Measurements from ENCODE around the gene SIGLEC14.
A peak's percentile ranks its signal among the peaks of the same experiment; 100 is the strongest.
"Not testable (repeated sequence)": the region's sequence is repeated elsewhere in the genome, so short reads cannot be mapped to it uniquely, and the experiment has no call there.

SIGLEC14 gene, protein sequence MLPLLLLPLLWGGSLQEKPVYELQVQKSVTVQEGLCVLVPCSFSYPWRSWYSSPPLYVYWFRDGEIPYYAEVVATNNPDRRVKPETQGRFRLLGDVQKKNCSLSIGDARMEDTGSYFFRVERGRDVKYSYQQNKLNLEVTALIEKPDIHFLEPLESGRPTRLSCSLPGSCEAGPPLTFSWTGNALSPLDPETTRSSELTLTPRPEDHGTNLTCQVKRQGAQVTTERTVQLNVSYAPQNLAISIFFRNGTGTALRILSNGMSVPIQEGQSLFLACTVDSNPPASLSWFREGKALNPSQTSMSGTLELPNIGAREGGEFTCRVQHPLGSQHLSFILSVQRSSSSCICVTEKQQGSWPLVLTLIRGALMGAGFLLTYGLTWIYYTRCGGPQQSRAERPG

DNA sequence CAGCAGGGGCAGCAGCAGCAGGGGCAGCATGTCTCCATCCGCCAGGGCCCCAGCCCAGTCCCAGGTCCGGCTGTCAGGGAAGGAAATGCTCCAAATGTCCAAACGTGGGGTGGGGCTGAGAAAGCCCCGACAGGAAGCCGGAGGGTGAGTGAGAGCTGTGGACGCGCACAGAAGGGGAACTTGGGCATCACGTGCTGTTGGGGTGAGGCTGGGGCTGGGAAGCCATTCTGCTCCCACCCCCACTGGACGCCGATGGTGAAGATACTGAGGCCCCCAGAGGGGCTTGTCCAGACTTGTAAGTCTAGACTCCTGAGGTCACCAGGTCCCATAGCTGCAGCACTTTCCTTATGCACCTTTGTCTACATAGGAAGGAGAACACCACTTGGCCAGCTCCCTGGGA lies at the start of gene SIGLEC14:
Gene SIGLEC14, minus strand, starts transcription at position 96 of the 400 bp plus-strand sequence. Its CDS starts 66 bp downstream, at position 30.
- DNase-seq (ENCODE audit: low read depth in 1 of 2, low spot score in 1 of 2); in situ Hi-C loops (cut with HindIII; ENCODE audit: low pct_unique_long_range_greater_than_20kb, low sequenced_read_pairs): not testable (repeated sequence)

DNA sequence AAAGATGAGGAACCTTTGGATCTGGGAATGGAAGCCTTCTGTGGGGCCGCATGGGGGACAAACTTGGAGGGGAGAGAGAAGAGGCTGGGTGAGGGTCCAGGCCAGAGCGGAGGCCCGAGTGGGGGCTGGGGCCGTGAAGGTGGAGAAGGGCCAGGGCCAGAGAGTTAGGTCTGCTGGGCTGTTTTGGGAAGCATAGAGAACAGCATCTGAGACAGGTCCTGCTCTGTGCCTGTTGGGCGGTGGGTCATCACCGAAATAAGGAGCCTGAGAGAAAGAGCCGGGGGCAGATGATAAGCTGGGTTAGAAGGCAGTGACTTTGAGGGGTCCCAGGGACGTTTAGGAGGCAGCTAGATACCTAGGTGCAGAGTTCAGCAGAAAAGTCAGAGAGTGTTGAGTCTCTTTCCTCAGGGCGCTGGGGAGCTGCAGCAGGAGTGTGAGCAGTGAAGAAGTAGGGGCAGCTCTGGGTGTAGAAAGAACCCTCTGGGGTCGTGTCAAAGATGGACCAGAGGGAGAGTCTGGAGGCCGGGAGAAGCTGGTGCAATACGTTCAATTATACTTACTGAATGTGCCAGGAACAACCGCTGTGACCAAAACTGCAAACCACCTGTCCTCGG lies 49.2 kb upstream of the SIGLEC14 start:
- in situ Hi-C loops (cut with HindIII; ENCODE audit: low pct_unique_long_range_greater_than_20kb, low sequenced_read_pairs): no loop called here
- DNase-seq (ENCODE audit: low read depth in 1 of 2, low spot score in 1 of 2): no peak
- no peak for TF ChIP-seq JUND (IDR thresholded peaks at IDR 0.05; ENCODE audit: low read depth)

DNA sequence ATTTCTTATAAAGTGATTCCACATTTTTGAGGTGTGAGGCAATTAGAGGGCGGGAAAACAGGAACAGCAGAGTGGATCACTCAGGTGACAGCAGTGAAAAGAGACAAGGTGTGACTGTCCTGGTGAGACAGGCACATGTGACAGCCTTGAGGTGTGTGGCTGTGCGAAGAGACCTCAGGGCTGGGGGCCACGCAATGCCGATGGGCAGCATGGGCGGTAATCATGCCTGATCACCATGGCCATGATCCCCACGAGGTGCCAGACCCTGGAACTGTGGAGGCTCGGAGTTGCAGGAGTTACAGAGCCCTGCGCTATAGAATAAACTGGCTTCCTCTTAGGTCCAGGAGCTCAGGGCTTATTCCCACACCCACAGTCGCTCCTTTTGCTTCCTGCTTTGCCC lies 48.5 kb upstream of the SIGLEC14 start:
- no peak for TF ChIP-seq JUND (IDR thresholded peaks at IDR 0.05; ENCODE audit: low read depth)
- no peak for DNase-seq (ENCODE audit: low read depth in 1 of 2, low spot score in 1 of 2)
- in situ Hi-C loops (cut with HindIII; ENCODE audit: low pct_unique_long_range_greater_than_20kb, low sequenced_read_pairs): no loop called here

DNA sequence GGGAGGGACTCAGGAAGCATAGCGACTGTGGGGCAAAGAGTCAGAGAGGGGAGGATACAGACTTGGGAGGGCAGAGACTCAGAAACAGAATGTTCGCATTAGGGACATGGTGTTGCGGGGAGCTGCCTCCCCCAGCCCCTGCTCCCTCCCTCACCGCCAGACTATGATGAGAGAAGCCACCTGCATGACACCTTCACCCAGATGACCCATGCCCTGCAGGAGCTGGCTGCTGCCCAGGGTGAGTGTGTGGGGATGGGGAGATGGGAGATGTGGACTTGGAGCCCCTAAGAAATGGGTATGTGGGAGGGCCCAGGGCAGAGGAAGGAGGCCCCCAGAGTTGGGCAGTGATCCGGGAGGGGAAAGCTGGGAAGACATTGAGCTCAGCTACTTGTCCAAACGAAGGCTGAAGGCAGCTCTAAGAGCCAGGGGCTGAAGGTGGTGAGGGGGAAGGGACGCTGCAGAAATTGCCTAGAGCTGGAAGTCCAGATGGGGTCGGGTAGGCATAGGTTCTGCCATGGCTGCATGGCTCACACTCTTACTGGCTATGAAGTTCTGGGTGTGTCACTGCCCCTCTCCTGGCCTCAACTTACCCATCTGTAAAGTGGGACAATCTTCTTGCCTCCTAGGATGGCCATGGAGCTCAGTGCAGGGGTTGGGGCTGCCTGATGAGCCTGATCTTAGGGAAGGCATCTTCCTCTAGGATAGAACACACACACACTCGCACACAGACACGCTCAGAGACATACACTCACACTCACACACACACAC lies 47.9 kb upstream of the SIGLEC14 start:
- TF ChIP-seq JUND (IDR thresholded peaks at IDR 0.05; ENCODE audit: low read depth): no peak
- in situ Hi-C loops (cut with HindIII; ENCODE audit: low pct_unique_long_range_greater_than_20kb, low sequenced_read_pairs): no loop called here
- DNase-seq (ENCODE audit: low read depth in 1 of 2, low spot score in 1 of 2): no peak

DNA sequence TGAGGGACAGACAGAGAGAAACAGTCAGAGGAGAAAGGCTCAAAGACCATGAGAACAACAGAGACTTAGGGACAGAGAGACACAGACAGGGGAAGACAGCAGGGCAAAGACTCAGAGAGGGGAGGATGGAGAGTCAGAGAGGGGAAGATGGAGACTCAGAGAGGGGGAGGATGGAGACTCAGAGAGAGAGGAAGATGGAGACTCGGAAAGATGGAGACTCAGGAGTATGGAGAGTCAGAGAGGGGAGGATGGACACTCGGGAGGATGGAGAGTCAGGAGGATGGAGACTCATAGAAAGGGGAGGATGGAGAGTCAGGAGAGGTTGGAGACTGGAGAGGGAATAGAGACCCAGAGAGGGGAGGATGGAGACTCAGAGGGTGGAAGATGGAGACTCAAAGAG lies 47.2 kb upstream of the SIGLEC14 start:
- in situ Hi-C loops (cut with HindIII; ENCODE audit: low pct_unique_long_range_greater_than_20kb, low sequenced_read_pairs): no loop called here
- no peak for DNase-seq (ENCODE audit: low read depth in 1 of 2, low spot score in 1 of 2)
- TF ChIP-seq JUND (IDR thresholded peaks at IDR 0.05; ENCODE audit: low read depth): no peak

DNA sequence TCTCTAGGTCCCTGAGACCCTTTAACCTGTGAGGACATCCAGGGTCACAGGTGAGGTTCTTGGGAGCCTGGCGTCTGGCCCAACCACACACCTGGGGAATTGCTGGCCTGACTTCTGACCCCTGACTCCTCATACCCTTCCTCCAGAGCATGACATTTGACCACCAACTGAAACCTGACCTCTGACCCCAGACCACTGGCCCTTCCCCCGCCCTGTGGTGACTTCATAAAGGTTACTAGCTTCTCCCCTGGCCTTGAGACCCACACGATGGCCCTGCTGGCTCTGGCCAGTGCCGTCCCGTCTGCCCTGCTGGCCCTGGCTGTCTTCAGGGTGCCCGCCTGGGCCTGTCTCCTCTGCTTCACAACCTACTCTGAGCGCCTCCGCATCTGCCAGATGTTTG lies 46.6 kb upstream of the SIGLEC14 start, which contains the start of gene SPACA6:
Gene SPACA6, plus strand, starts transcription at position 71 of the 400 bp plus-strand sequence. Its CDS starts 197 bp downstream, at position 268.
- no peak for DNase-seq (ENCODE audit: low read depth in 1 of 2, low spot score in 1 of 2)
- in situ Hi-C loops (cut with HindIII; ENCODE audit: low pct_unique_long_range_greater_than_20kb, low sequenced_read_pairs): no loop called here
- TF ChIP-seq JUND (IDR thresholded peaks at IDR 0.05; ENCODE audit: low read depth): no peak

DNA sequence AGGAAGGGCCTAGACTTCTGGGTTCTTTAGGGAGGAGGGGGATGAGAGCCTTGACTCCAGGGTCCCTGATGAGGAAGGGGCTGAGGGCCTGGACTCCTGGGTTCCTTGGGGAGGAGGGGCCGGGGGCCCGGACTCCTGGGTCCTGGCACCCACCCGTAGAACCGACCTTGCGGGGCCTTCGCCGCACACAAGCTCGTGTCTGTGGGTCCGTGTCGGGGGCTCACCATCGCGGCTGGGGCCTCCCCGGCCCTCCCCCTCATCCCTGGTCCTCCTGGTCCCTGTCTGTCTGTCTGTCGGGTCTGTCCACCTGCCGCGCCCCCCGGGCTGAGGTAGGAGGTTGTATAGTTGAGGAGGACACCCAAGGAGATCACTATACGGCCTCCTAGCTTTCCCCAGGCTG lies 45.8 kb upstream of the SIGLEC14 start:
- in situ Hi-C loops (cut with HindIII; ENCODE audit: low pct_unique_long_range_greater_than_20kb, low sequenced_read_pairs): no loop called here
- TF ChIP-seq JUND (IDR thresholded peaks at IDR 0.05; ENCODE audit: low read depth): no peak
- DNase-seq (ENCODE audit: low read depth in 1 of 2, low spot score in 1 of 2): no peak

DNA sequence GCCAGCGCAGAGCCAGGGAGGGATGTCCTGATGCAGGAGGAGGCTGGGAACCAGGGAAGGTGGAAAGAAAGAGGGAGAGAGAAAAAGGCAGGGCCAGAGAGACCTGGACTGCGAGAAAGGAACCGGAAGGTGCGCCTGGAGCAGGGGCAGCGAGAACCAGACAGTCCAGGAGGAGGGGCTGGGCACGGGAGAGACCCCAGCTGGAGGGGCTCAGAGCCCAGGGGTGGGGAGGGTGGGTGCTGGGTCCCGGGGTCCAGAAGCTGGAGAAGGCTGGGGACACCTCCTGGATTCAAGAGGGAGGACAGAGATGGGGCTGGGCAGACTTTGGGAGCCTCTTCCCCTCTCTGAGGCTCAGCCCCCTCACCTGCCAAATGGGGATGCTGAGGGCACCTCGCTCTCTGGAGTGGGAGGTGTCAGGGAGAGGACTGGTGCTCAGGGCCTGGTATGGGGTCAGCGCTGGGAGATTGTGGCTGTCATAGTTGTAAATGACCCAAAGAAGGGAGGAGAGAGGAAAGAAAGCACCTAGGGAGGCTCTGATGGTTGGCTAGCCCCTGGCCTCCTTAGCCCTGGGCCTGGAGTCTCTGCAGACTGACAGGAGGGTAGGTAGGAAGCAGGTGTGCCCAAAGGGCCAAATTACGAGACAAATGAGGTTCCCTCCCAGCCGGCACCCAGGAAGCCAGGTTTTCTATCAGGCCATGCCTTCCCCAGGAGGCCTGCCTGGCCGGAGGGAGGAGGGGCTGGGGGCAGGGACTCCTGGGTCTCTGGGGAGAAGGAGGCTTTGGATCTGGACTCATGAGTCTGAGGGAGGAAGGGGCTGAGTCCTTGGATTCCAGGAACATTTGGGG lies 45.2 kb upstream of the SIGLEC14 start:
- no peak for DNase-seq (ENCODE audit: low read depth in 1 of 2, low spot score in 1 of 2)
- in situ Hi-C loops (cut with HindIII; ENCODE audit: low pct_unique_long_range_greater_than_20kb, low sequenced_read_pairs): no loop called here
- no peak for TF ChIP-seq JUND (IDR thresholded peaks at IDR 0.05; ENCODE audit: low read depth)

DNA sequence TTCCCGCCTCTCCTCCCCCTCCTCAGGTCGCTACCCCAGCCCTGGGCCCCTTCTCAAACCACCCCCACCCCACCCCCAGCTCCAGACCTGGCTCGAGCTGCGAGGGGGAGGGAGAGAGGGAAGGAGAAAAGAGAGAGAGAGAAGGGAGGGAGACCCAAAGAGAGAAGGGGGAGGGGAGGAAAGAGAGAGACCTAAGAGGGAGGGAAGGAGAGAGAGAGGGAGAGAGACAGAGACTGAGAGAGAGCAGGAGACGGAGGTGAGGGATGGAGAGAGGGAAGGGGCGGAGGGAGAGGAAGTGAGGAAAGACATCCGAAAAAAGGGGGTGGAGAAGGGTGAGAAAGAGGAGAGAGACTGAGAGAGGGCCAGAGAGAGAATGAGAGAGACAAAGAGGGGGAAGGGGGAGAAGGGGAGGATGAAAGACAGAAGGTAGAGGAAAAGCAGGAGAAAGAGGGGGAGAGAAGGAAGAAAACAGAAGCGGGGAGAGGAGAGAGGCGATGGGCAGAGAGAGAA lies 44.5 kb upstream of the SIGLEC14 start:
- in situ Hi-C loops (cut with HindIII; ENCODE audit: low pct_unique_long_range_greater_than_20kb, low sequenced_read_pairs): no loop called here
- DNase-seq (ENCODE audit: low read depth in 1 of 2, low spot score in 1 of 2): peak in 1 of 2 experiments; percentile 60
- TF ChIP-seq JUND (IDR thresholded peaks at IDR 0.05; ENCODE audit: low read depth): no peak

DNA sequence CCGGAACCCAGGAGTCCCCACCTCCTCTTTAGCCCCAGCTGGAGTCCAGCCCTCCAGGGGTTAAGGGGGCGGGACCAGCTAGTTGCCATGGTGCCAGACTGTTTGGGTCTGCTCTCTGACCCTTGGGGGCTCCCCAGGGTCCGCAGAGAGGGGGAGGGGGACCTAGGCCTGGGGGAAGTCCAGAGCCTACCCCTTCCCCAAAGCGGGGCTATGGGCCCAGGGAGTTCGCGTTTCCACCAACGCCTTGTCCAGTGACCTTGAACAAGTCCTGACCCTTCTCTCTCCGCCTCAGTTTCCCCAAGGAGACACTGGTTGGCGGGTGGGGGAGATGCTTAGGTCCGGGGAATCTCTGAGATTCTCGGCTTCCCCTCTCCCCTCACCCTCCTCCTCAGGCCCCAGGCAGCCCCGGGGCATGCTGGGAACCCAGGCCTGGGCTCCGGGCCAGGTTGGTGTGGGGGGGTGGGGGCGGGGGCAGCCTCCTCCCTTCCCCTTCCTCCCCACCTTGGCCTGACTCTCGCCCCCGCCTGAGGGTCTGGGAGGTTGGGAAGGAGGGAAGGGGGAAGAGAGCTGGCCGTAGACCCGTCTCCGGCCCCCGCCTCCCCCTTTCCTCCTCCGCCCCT lies 43.9 kb upstream of the SIGLEC14 start:
- peak in 1 of 2 experiments; percentile 81 for DNase-seq (ENCODE audit: low read depth in 1 of 2, low spot score in 1 of 2)
- no peak for TF ChIP-seq JUND (IDR thresholded peaks at IDR 0.05; ENCODE audit: low read depth)
- in situ Hi-C loops (cut with HindIII; ENCODE audit: low pct_unique_long_range_greater_than_20kb, low sequenced_read_pairs): no loop called here

DNA sequence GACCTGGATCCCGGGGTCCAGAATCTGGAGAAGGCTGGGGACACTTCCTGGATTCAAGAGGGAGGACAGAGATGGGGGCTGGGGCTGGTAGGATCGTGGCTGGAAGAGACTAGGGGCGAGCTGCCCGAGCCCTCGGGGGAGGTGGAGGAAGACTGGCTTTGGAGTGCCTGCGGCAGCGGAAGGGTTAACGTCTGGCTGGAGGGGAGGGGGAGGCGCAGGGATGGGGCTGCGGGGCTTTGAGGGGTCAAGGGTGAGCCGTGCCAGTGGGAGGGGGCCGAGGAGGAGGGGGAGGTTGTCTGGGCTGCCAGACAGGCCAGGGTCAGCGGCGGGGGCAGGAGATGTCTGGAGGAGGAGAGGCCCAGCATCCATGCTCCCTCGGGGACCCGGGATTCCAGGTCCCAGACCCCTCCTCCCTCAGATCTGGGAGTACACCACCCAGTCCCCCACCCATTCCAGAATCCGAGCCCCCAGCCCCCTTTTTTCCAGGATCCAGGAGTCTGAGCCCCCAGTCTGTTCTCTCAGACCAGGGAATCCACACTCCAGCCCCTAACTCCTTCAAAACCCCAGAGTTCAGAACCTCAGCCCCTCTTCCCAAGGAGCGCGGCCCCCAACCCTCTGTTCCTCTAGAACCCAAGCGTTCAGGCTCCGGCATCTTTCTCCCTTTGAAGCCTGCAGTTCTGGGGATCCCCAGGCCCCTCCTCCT lies 43.3 kb upstream of the SIGLEC14 start:
- TF ChIP-seq JUND (IDR thresholded peaks at IDR 0.05; ENCODE audit: low read depth): no peak
- in situ Hi-C loops (cut with HindIII; ENCODE audit: low pct_unique_long_range_greater_than_20kb, low sequenced_read_pairs): no loop called here
- peak in 1 of 2 experiments; percentile 42 for DNase-seq (ENCODE audit: low read depth in 1 of 2, low spot score in 1 of 2)
